PFSK-1 (cell line): ENCODE data around the gene TAP1.

Source experiments
- FOXP2 ChIP-seq: optimal IDR thresholded peaks from 2 replicates; pipeline ENCODE3; 2011; ENCODE audit warnings: borderline replicate concordance, control low read depth, inconsistent platforms; ENCODE audit not compliant: insufficient read depth; ENCODE audit errors: extremely low read length, extremely low read depth
- POLR2AphosphoS5 ChIP-seq: IDR thresholded peaks from 2 replicates; pipeline ENCODE4 v1.6.1; 2012; ENCODE audit warnings: low read depth, mild to moderate bottlenecking, control low read depth, low read length, moderate library complexity
- REST ChIP-seq, 2 experiments: IDR thresholded peaks; 2 replicates each; pipeline versions ENCODE4 v1.6.1 to v1.8.0; 2011 to 2012; ENCODE audit warnings: low read depth in 2 of 2, low read length in 2 of 2, control low read depth in 1 of 2, inconsistent platforms in 1 of 2, mild to moderate bottlenecking in 1 of 2, moderate library complexity in 1 of 2; ENCODE audit not compliant: insufficient read depth in 1 of 2
- SIN3A ChIP-seq: IDR thresholded peaks from 2 replicates; pipeline ENCODE4 v1.6.1; 2012; ENCODE audit warnings: mild to moderate bottlenecking, low read length, moderate library complexity, borderline replicate concordance; ENCODE audit not compliant: insufficient read depth
- TAF1 ChIP-seq: IDR thresholded peaks from 2 replicates; pipeline ENCODE4 v1.6.1; 2012; ENCODE audit warnings: low read length, control low read depth, borderline replicate concordance; ENCODE audit not compliant: insufficient read depth

The TAP1 gene

GRCh38 chr6:32852018-32852843 is 1.3 kb downstream of the TAP1 start:
- no peak for TF ChIP-seq SIN3A
- no peak for TF ChIP-seq TAF1

- TF ChIP-seq SIN3A (no peak), POLR2AphosphoS5 (no peak), TAF1 (no peak), FOXP2 (no peak), REST (IDR thresholded peaks at IDR 0.05; ENCODE audit: insufficient read depth in 1 of 2, low read depth in 2 of 2, low read length in 2 of 2) (no peak)
These were observed 2.5 kb downstream of the TAP1 start for GRCh38 chr6:32851025-32851424.

GRCh38 chr6:32849126-32849525 is 4.4 kb downstream of the TAP1 start:
- TF ChIP-seq FOXP2 (no peak), TAF1 (no peak), POLR2AphosphoS5 (no peak), SIN3A (no peak), REST (IDR thresholded peaks at IDR 0.05; ENCODE audit: insufficient read depth in 1 of 2, low read depth in 2 of 2, low read length in 2 of 2) (no peak)

- TF ChIP-seq POLR2AphosphoS5 (no peak), FOXP2 (no peak), SIN3A (no peak), TAF1 (no peak), REST (IDR thresholded peaks at IDR 0.05; ENCODE audit: insufficient read depth in 1 of 2, low read depth in 2 of 2, low read length in 2 of 2) (no peak)
These were observed 5.7 kb downstream of the TAP1 start for GRCh38 chr6:32847795-32848194.

GRCh38 chr6:32847004-32847403 is 6.5 kb downstream of the TAP1 start:
- TF ChIP-seq TAF1 (no peak), REST (IDR thresholded peaks at IDR 0.05; ENCODE audit: insufficient read depth in 1 of 2, low read depth in 2 of 2, low read length in 2 of 2) (no peak), POLR2AphosphoS5 (no peak), FOXP2 (no peak), SIN3A (no peak)
